SK-N-MC (cell line): ENCODE results near the gene LUC7L3.
A peak's percentile ranks its signal among the peaks of the same experiment; 100 is the strongest.

Experiments
- DNase-seq: peaks from one replicate; pipeline ENCODE4 v3.0.0-alpha.2; 2011; ENCODE audit warnings: low read depth, low spot score
- H3K27ac ChIP-seq: fragments of 200-600 bp; sonication (generic); 2 replicates; pipeline ENCODE4 v1.5.1; 2016; ENCODE audit warnings: mixed run types
- H3K36me3 ChIP-seq: fragments of 200-600 bp; sonication (generic); 2 replicates; pipeline ENCODE4 v1.6.1; 2017; ENCODE audit warnings: antibody characterized with exemption, low read length, mixed read lengths; ENCODE audit not compliant: insufficient read depth
- H3K4me3 ChIP-seq: fragments of 200-600 bp; sonication (generic); 2 replicates; pipeline ENCODE4 v1.5.1; 2016
- H3K9ac ChIP-seq: fragments of 200-600 bp; sonication (generic); 2 replicates; pipeline ENCODE4 v1.8.0; 2017; ENCODE audit warnings: mixed run types, mixed read lengths; ENCODE audit not compliant: insufficient read length
- H3K9me3 ChIP-seq: fragments of 200-600 bp; sonication (generic); 2 replicates; pipeline ENCODE4 v1.6.1; 2017; ENCODE audit warnings: low read depth, mild to moderate bottlenecking, antibody characterized with exemption, low read length, moderate library complexity, mixed read lengths
- EZH2 ChIP-seq: fragments of 200-600 bp; sonication (generic); IDR thresholded peaks from one replicate; pipeline ENCODE4 v1.6.1; 2017; ENCODE audit warnings: antibody characterized with exemption
- FOXP2 ChIP-seq: optimal IDR thresholded peaks from 2 replicates; pipeline ENCODE3; 2011; ENCODE audit warnings: mild to moderate bottlenecking, moderate library complexity; ENCODE audit not compliant: insufficient read depth; ENCODE audit errors: extremely low read length, control extremely low read depth
- POLR2AphosphoS5 ChIP-seq: IDR thresholded peaks from 2 replicates; pipeline ENCODE4 v1.6.1; 2012; ENCODE audit warnings: mild to moderate bottlenecking, low read depth, low read length, borderline replicate concordance

The LUC7L3 gene

DNA sequence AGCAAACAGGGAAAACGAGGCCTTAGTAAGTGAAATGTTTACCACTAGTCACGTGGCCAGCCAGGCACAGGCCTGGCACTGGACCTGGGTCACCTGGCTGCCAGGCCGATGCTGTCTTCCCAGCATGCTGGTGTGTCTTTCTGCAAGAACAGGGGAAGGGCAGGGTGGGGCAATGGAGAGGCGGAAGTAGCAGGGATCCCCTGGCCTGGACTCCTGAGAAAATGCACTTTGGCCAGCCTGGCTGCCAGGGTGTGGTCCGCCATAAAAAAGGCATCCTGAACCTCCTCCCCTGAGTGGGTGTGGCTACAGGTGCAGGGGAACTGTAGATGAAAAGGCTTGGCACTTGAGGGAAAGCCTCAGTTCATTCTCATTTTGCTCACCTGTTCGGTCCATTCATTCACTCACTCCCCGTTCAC lies 49.0 kb downstream of the LUC7L3 start:
- TF ChIP-seq POLR2AphosphoS5 (no peak), FOXP2 (no peak)
- Histone ChIP-seq H3K36me3 (no peaks in the 10 kb centered on the region), H3K27ac (no peak overlapping the region), H3K9ac (no peak overlapping the region), H3K9me3 (no peaks in the 10 kb centered on the region), H3K4me3 (no peak overlapping the region)
- no peak for DNase-seq

DNA sequence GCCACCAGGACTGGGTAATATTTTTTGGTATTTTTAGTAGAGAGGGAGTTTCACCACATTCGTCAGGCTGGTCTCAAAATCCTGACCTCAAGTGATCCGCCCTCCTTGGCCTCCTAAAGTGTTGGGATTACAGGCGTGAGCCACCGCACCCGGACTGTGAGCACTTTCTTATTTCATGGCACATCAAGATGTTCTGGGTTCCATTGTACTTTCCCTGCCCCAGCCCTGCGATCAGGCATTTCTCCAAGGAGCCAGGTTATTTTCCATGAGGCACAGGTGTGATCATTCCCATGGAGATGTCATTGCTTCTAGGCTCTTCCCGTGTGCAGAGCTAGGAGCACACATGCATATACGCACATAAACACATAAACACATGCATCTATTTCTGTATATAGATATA lies 50.5 kb downstream of the LUC7L3 start:
- TF ChIP-seq EZH2 (no peak), POLR2AphosphoS5 (no peak), FOXP2 (no peak)
- no peaks in the 10 kb centered on the region for H3K9me3 ChIP-seq
- no peak overlapping the region for H3K4me3 ChIP-seq
- H3K9ac ChIP-seq, result no peak overlapping the region
- DNase-seq, result no peak
- no peaks in the 10 kb centered on the region for H3K36me3 ChIP-seq
- H3K27ac ChIP-seq, result no peak overlapping the region

GRCh38 chr17:50770346-50770745 lies 50.9 kb downstream of the LUC7L3 start:
- no peaks in the 10 kb centered on the region for H3K36me3 ChIP-seq
- no peak overlapping the region for H3K4me3 ChIP-seq
- H3K9me3 ChIP-seq, result no peaks in the 10 kb centered on the region
- H3K9ac ChIP-seq, result no peak overlapping the region
- TF ChIP-seq EZH2 (no peak), POLR2AphosphoS5 (no peak), FOXP2 (no peak)
- DNase-seq, result no peak
- no peak overlapping the region for H3K27ac ChIP-seq

DNA sequence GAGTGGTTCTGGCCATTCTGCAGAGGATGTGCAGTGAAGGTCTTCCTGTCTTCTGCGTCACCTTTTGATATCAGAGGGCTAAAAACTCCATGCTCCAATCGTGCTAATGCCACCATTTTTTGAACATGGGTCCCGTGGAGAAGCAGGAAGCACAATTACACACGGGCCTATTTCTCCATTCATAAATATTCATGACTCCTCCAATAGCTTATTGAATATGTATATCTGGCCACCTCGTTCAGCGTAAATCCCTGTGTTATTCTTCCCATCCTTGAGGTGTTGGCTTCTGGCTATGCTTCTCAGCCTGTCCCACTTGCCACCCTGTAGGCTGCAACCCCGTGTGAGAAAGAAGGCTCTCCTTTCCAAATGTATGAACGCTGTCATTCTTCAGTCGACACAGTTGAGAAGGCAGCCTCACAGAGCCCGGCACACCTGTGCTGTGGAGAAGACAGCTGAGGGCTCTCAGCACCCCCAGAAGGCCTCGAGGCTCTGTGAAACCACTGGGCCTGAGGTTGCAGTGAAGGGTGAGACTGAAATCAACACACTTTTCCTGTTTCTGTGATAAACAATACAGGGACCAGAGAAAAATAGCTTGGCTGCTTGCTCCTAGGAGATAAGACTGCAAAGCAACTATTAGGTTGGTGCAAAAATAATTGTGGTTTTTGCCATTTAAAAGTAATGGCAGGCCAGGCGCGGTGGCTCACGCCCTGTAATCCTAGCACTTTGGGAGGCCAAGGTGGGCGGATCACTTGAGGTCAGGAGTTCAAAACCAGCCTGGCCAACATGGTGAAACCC lies 52.8 kb downstream of the LUC7L3 start:
- no peak overlapping the region for H3K27ac ChIP-seq
- no peak overlapping the region for H3K9ac ChIP-seq
- peak; percentile 44 for DNase-seq
- peak overlapping the region; percentile 54; the same call in 1 of the 2 replicates for H3K4me3 ChIP-seq
- TF ChIP-seq POLR2AphosphoS5 (no peak), EZH2 (no peak), FOXP2 (no peak)
- no peaks in the 10 kb centered on the region for H3K9me3 ChIP-seq
- H3K36me3 ChIP-seq, result no peaks in the 10 kb centered on the region

GRCh38 chr17:50774225-50774803 lies 54.9 kb downstream of the LUC7L3 start:
- DNase-seq, result no peak
- Histone ChIP-seq H3K9me3 (no peaks in the 10 kb centered on the region), H3K36me3 (no peaks in the 10 kb centered on the region), H3K4me3 (no peak overlapping the region), H3K9ac (no peak overlapping the region), H3K27ac (no peak overlapping the region)
- TF ChIP-seq FOXP2 (no peak), EZH2 (no peak), POLR2AphosphoS5 (no peak)

DNA sequence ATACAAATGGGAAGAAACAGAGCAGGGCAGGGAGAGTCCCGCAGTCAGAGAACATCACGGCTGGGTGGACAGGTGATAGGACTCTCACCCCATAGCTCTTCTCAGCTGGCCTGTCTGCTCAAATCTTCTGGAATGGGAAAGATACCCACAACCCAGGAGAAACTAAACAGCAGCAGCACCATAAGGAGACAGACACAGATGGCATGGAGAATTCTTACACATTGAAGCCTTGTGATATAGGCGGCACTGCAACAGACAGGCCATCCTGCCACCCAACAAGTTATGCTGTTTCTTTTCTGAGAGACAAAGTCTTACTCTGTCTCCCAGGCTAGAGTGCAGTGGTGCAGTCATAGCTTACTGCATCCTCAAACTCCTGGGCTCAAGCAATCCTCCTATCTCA lies 56.5 kb downstream of the LUC7L3 start:
- Histone ChIP-seq H3K36me3 (no peaks in the 10 kb centered on the region), H3K9me3 (no peaks in the 10 kb centered on the region), H3K27ac (no peak overlapping the region), H3K9ac (no peak overlapping the region), H3K4me3 (no peak overlapping the region)
- TF ChIP-seq EZH2 (no peak), POLR2AphosphoS5 (no peak), FOXP2 (no peak)
- DNase-seq, result no peak

DNA sequence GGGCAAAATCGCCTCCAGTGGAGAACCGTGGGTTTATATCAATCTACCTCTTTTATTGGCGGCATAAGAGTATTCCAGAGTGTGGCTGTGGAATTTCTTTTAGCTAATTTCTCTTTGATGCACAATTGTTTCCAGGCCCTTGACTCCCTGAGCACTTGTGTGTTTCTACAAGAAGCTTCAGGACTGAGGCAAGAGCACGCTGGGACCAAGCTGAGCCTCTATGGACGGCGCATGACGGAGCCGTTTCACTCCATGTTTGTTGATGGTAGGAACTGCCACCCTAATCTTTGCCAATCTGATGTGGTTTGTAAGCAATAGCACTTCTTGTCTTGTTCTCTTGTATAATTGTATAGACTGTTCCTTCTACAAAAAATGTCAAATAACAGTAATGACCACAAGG lies 59.1 kb downstream of the LUC7L3 start:
- H3K27ac ChIP-seq, result no peak overlapping the region
- no peak overlapping the region for H3K9ac ChIP-seq
- no peak overlapping the region for H3K4me3 ChIP-seq
- H3K36me3 ChIP-seq, result no peaks in the 10 kb centered on the region
- H3K9me3 ChIP-seq, result no peaks in the 10 kb centered on the region
- no peak for TF ChIP-seq POLR2AphosphoS5
- TF ChIP-seq FOXP2, result no peak
- no peak for TF ChIP-seq EZH2
- no peak for DNase-seq

DNA sequence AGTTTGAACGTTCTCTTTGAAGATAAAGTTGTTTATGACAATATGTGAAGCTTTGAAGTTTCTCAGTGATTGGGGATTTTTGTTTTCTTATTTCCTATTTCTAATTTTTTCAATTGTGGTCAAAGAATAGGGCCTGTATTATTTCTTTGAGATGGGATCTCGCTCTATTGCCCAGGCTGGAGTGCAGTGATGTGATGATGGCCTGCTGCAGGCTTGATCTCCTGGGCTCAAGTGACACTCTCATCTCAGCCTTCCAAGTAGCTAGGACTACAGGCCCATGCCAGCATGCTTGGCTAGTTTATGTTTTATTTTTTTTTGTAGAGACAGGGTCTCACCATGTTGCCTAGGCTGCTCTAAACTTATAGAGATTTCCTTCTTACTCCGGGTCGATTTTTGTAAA lies 59.6 kb downstream of the LUC7L3 start:
- Histone ChIP-seq H3K36me3 (no peaks in the 10 kb centered on the region), H3K4me3 (no peak overlapping the region), H3K9me3 (no peaks in the 10 kb centered on the region), H3K27ac (no peak overlapping the region), H3K9ac (no peak overlapping the region)
- DNase-seq, result no peak
- TF ChIP-seq POLR2AphosphoS5 (no peak), EZH2 (no peak), FOXP2 (no peak)

GRCh38 chr17:50779747-50780353 lies 60.4 kb downstream of the LUC7L3 start:
- Histone ChIP-seq H3K4me3 (no peak overlapping the region), H3K36me3 (no peaks in the 10 kb centered on the region), H3K27ac (no peak overlapping the region), H3K9me3 (no peaks in the 10 kb centered on the region), H3K9ac (no peak overlapping the region)
- TF ChIP-seq FOXP2 (no peak), EZH2 (no peak), POLR2AphosphoS5 (no peak)
- DNase-seq, result no peak
